K562 (cell line): ENCODE data around the gene TDRD12. TPM values are rescaled to one million over a fixed set of nuclear protein-coding genes. Genes with fewer than 3 reads are reported as not detected.
"Not testable (repeated sequence)": the region's sequence is repeated elsewhere in the genome, so short reads cannot be mapped to it uniquely, and the experiment has no call there.

ENCODE experiments used
- ATAC-seq: fragments of 200-7000 bp; cut with Tn5 transposase; 3 replicates; pipeline ENCODE4 v1.9.1; 2020; ENCODE audit warnings: moderate library complexity
- BruUV-seq: library from RNA; stranded (reverse); fragments of 400-500 nt; replicated peaks from 2 replicates; lab custom pipeline; 2021; lab: Mats Ljungman, UMichigan
- CTCF ChIA-PET: fragments of 300-600 bp; formaldehyde crosslinking; extraction: SDS; loops from one replicate; lab custom pipeline; 2021; ENCODE audit warnings: low intra/inter-chr PET ratio; lab: Yijun Ruan, JAX
- POLR2A ChIA-PET: fragments of 300-600, 350-650 bp; sonication (Branson Sonifier 250); formaldehyde crosslinking; extraction: SDS; loops from one replicate; lab custom pipeline; 2021; ENCODE audit warnings: antibody characterized with exemption, inconsistent platforms; lab: Yijun Ruan, JAX
- DNase-seq, 4 experiments: peaks; one replicate each; pipeline versions ENCODE4 v3.0.0 to v3.0.0-alpha.2; 2011 to 2018; ENCODE audit warnings: low spot score in 3 of 4, mixed read lengths in 3 of 4; ENCODE audit errors: extremely low read depth in 1 of 4
- FAIRE-seq: peaks from 2 replicates; lab custom pipeline; 2011; peaks lifted over from hg19 to GRCh38; lab: Jason Lieb, UNC
- H2AFZ ChIP-seq: 2 replicates; pipeline ENCODE4 v1.6.0; 2011; ENCODE audit warnings: low read depth, low read length, control low read depth, inconsistent platforms
- H3K27ac ChIP-seq: fragments of 200-600 bp; 3 replicates; pipeline ENCODE4 v1.8.0; 2011; ENCODE audit warnings: low read depth, mild to moderate bottlenecking, control low read depth, inconsistent platforms, low read length, moderate library complexity, mixed read lengths; ENCODE audit errors: extremely low read depth
- H3K27me3 ChIP-seq, 2 experiments: fragments of 300-600 bp in 1 of 2; 2 replicates in 1 of 2; 3 replicates in 1 of 2; pipeline versions ENCODE4 v1.6.0 to v1.8.0; 2011; ENCODE audit warnings: inconsistent platforms in 2 of 2, low read length in 2 of 2, mild to moderate bottlenecking in 1 of 2, mixed read lengths in 1 of 2, moderate library complexity in 1 of 2; ENCODE audit not compliant: control insufficient read depth in 2 of 2, insufficient read depth in 2 of 2
- H3K36me3 ChIP-seq: fragments of 300-600 bp; 3 replicates; pipeline ENCODE4 v1.8.0; 2011; ENCODE audit warnings: mild to moderate bottlenecking, low read length, inconsistent platforms; ENCODE audit not compliant: control insufficient read depth, insufficient read depth
- H3K4me1 ChIP-seq, 2 experiments: fragments of 200-600 bp in 1 of 2; replicated peaks in 1 of 2; 2 replicates in 1 of 2; 3 replicates in 1 of 2; pipeline versions ENCODE4 v1.5.1 to v1.8.0; 2011; ENCODE audit warnings: inconsistent platforms in 2 of 2, low read length in 2 of 2, mild to moderate bottlenecking in 1 of 2, mixed read lengths in 1 of 2, moderate library complexity in 1 of 2; ENCODE audit not compliant: control insufficient read depth in 2 of 2, insufficient read depth in 2 of 2
- H3K4me2 ChIP-seq: 2 replicates; pipeline ENCODE4 v1.6.1; 2011; ENCODE audit warnings: low read length, control low read depth, inconsistent platforms, mixed read lengths; ENCODE audit not compliant: insufficient read depth
- H3K4me3 ChIP-seq: fragments of 200-600 bp; sonication (generic), shearing (Covaris generic); 2 replicates; pipeline ENCODE4 v1.5.1; 2016; ENCODE audit warnings: control low read depth, inconsistent platforms
- H3K79me2 ChIP-seq: fragments of 200-600 bp; 3 replicates; pipeline ENCODE4 v1.8.0; 2011; ENCODE audit warnings: low read length, inconsistent platforms; ENCODE audit not compliant: control insufficient read depth, insufficient read depth
- H3K9ac ChIP-seq, 2 experiments: 2 replicates each; pipeline versions ENCODE4 v1.6.0 to v1.6.1; 2011; ENCODE audit warnings: low read depth in 2 of 2, low read length in 2 of 2, control low read depth in 1 of 2, inconsistent platforms in 1 of 2, mild to moderate bottlenecking in 1 of 2, mixed read lengths in 1 of 2; ENCODE audit not compliant: insufficient read depth in 1 of 2
- H3K9me1 ChIP-seq: one replicate; pipeline ENCODE4 v1.6.0; 2011; ENCODE audit warnings: inconsistent platforms, mild to moderate bottlenecking, low read length, moderate library complexity; ENCODE audit not compliant: control insufficient read depth, insufficient read depth
- H3K9me3 ChIP-seq: replicated peaks from 2 replicates; pipeline ENCODE4 v1.5.1; 2011; ENCODE audit warnings: low read depth, low read length, inconsistent platforms; ENCODE audit not compliant: control insufficient read depth, insufficient read depth
- H4K20me1 ChIP-seq: replicated peaks from 2 replicates; pipeline ENCODE4 v1.6.1; 2011; ENCODE audit warnings: low read length, inconsistent platforms, mixed read lengths; ENCODE audit not compliant: control insufficient read depth, insufficient read depth
- ASH1L ChIP-seq: fragments of 450-650 bp; IDR thresholded peaks from 2 replicates; pipeline ENCODE4 v1.6.1; 2018; ENCODE audit warnings: borderline replicate concordance, mild to moderate bottlenecking, low read depth; ENCODE audit not compliant: partially characterized antibody
- C11orf30 ChIP-seq: fragments of 450-650 bp; IDR thresholded peaks from 2 replicates; pipeline ENCODE4 v1.6.1; 2016; ENCODE audit warnings: low read depth, mild to moderate bottlenecking
- CC2D1A ChIP-seq: fragments of 450-650 bp; IDR thresholded peaks from 2 replicates; pipeline ENCODE4 v1.6.1; 2017; ENCODE audit warnings: mild to moderate bottlenecking
- CHAMP1 ChIP-seq: fragments of 450-650 bp; IDR thresholded peaks from 2 replicates; pipeline ENCODE4 v1.6.1; 2016; ENCODE audit warnings: mild to moderate bottlenecking
- MAFG ChIP-seq: fragments of 450-650 bp; conservative IDR thresholded peaks from 2 replicates; pipeline ENCODE4 v1.6.1; 2016; ENCODE audit warnings: missing genetic modification characterization, missing compliant biosample characterization
- NFYB ChIP-seq: IDR thresholded peaks from 2 replicates; pipeline ENCODE4 v1.6.1; 2011; ENCODE audit warnings: mild to moderate bottlenecking, moderate library complexity; ENCODE audit not compliant: insufficient read length; ENCODE audit errors: extremely low read depth
- RBM25 ChIP-seq: fragments of 200-400 bp; formaldehyde crosslinking; IDR thresholded peaks from 2 replicates; pipeline ENCODE4 v1.6.1; 2018; ENCODE audit warnings: low read length, low read depth, moderate library complexity; ENCODE audit not compliant: severe bottlenecking
- ZNF316 ChIP-seq: fragments of 450-650 bp; IDR thresholded peaks from 2 replicates; pipeline ENCODE4 v1.6.1; 2016
- WGBS: fragments of 100-300 bp; shearing (Covaris generic); methylation state at CpG from one replicate; pipeline ENCODE4 v1.1.6; 2016; ENCODE audit warnings: low coverage, mixed read lengths; ENCODE audit not compliant: insufficient coverage; ENCODE audit errors: missing lambda C conversion rate; 5-methylcytosine and 5-hydroxymethylcytosine counted together
- in situ Hi-C: fragments of 300-500 bp; cut with MboI; formaldehyde crosslinking; loops from 4 replicates; pipeline ENCODE4 v1.15.0; 2018; ENCODE audit warnings: inconsistent platforms, mixed read lengths
- intact Hi-C: fragments of 100-400 bp; cut with micrococcal nuclease; formaldehyde crosslinking; loops from 2 replicates; pipeline ENCODE4 v1.14.2; 2022
- polyA plus RNA-seq, 8 experiments: library from polyadenylated mRNA; depleted of rRNA in 4 of 8; stranded (reverse) in 5 of 8; unstranded in 3 of 8; fragments of >200 nt; fragmentation: Nextera tagmentation in 2 of 8; fragmentation: Illumina TruSeq in 1 of 8; extraction: Ambion mirVana in 2 of 8; extraction: Trizol in 1 of 8; gene quantifications; 2 replicates each; pipeline versions ENCODE4 v1.2.1 to v1.2.3, GENCODE V29; 2011 to 2014; ENCODE audit warnings: inconsistent platforms in 1 of 8, missing spikeins in 1 of 8
- total RNA-seq, 7 experiments: library from RNA; depleted of rRNA in 6 of 7; stranded (reverse); fragments of >200 nt in 6 of 7; fragmentation: Illumina TruSeq in 2 of 7; extraction: Trizol in 2 of 7; gene quantifications; 2 replicates each; pipeline versions ENCODE4 v1.2.1 to v1.2.3, GENCODE V29; 2011 to 2021; ENCODE audit warnings: low replicate concordance in 1 of 7

TDRD12 gene
- total and polyA plus RNA-seq, 9 of the 15 experiments (the other 6 are each of a cell fraction or from before 2014, with no cell fraction given), result 0.03 TPM; not detected in 8

- FAIRE-seq, H3K4me3 ChIP-seq, POLR2A ChIA-PET, H4K20me1 ChIP-seq, H3K27me3 ChIP-seq, H3K4me2 ChIP-seq, CTCF ChIA-PET, DNase-seq, BruUV-seq, H2AFZ ChIP-seq, H3K4me1 ChIP-seq, H3K9me1 ChIP-seq, H3K27ac ChIP-seq, ATAC-seq, in situ Hi-C loops, H3K9ac ChIP-seq: not testable (repeated sequence)
- intact Hi-C loops, result loop anchor here (10.0 kb wide), 1 partner anchor 278 kb away; the partner anchor contains the start of genes CEP89 and FAAP24
- peaks cover 77% of the 10 kb centered on the region for H3K36me3 ChIP-seq
- peaks cover 29% of the 10 kb centered on the region for H3K9me3 ChIP-seq
- WGBS, result 88% methylated on average over 3 of the region's 3 CpGs
- peaks cover 84% of the 10 kb centered on the region for H3K79me2 ChIP-seq
Observed at GRCh38 chr19:32696771-32697170, 22.8 kb upstream of the TDRD12 start.

GRCh38 chr19:32700129-32700528 lies 19.4 kb upstream of the TDRD12 start:
- FAIRE-seq, H3K27me3 ChIP-seq, H3K4me2 ChIP-seq, H3K9me1 ChIP-seq, intact Hi-C loops, H3K27ac ChIP-seq, H4K20me1 ChIP-seq, H3K4me1 ChIP-seq, ATAC-seq, H3K9ac ChIP-seq, DNase-seq, CTCF ChIA-PET, BruUV-seq, H3K4me3 ChIP-seq, in situ Hi-C loops, H2AFZ ChIP-seq: not testable (repeated sequence)
- 97% methylated on average over 7 of the region's 7 CpGs for WGBS
- peak; percentile 65 for TF ChIP-seq MAFG (tag)
- TF ChIP-seq CHAMP1, result peak; percentile 41; the same call in 1 of the 2 replicates
- TF ChIP-seq CC2D1A, result peak; percentile 70; the same call in 1 of the 2 replicates
- peak; percentile 73 for TF ChIP-seq NFYB
- TF ChIP-seq RBM25, result peak; percentile 41
- peak; percentile 77 for TF ChIP-seq C11orf30
- TF ChIP-seq ASH1L, result peak; percentile 75
- TF ChIP-seq ZNF316, result peak; percentile 92
- Histone ChIP-seq H3K79me2 (peaks cover 78% of the 10 kb centered on the region), H3K36me3 (peaks cover 95% of the 10 kb centered on the region), H3K9me3 (peaks cover 25% of the 10 kb centered on the region; the same call in 1 of the 2 replicates)
- POLR2A ChIA-PET, result interaction anchor here (0.6 to 2.6 kb wide), 3 partner anchors 12 to 211 kb away, joined by 3 to 13 read pairs (median 3); no protein-coding TSS in a partner anchor
